Cerebellar cortex (tissue), 1 donor: ENCODE measurements around the gene ROPN1L.

Source experiments
- DNase-seq: peaks from one replicate; pipeline ENCODE4 v3.0.0-alpha.2; 2015; ENCODE audit warnings: low spot score

Gene ROPN1L

DNA sequence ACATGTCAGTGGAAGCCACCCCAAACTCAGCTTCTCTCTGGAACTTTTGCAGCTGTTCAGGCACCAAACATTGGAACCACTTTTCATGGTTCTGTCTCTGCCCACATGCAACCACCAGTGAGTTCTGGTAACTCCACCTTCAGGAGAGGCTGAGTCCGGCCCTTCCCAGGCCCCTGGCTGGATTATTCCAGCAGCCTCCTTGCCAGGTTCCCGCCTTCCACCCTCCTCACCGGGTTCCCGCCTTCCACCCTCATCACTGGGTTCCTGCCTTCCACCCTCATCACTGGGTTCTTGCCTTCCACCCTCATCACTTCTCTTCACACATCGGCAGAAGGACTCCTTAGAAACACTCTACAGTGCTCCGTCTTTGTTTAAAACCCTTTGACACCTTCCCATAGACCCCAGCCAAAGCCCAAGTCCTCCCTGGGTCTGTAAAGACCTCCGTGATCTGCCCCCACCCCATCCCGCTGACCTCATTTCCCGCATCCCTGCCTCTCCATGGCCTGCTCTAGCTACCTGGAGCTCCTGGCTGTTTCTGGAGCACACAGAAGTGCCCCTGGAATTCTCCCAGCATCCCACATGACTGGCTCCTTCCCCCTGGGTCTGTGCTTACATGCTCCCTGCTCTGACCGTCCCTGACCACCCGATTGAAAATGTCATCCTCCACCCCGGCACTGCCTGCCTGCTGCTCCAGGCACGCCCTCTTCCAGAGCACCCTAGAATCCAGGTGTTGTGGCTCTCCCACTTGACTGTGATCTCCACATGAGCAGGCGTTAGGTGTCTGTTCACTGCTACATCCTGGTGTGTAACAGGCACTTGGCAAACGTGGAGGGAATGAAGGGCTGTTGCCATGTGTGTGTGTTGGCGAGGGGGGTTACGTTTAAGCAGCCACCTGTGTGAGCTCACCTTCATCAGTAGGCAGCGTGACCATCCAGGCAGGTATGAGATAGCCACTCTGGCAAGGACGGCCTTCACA, 17.7 kb downstream of the ROPN1L start:
- no peak for DNase-seq

DNA sequence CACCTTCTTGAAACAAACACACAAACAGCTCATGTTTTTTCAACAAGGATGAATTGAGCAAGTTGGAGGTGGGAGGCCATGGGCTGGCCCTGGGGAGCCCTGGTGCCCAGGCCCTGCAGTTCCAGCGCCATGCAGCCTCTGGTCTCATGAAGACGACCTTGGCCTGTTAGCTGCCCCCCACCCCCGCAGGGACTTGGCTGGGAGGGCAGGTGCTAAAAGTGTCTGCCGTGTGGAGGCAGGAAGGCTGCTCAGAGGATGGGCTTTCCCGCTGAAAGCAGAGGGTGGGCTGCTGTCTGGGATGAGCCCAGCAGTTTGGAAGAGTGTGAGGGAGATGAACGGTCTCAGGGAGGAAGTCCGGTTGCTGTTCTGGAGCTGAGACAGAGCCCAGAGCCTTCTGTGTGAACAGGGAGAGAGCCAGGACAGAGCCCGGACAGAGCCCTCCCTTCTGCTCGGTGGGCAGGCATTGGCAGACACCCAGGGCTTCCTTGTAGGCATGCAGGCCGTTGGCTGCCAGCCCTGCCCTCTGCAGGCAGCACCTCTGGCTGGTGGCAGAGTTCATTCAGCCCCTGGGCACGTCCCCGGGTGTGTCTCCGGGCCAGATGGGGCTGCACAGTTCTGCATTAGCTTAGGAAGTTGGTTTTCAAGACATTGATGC, 18.7 kb downstream of the ROPN1L start:
- DNase-seq: no peak

DNA sequence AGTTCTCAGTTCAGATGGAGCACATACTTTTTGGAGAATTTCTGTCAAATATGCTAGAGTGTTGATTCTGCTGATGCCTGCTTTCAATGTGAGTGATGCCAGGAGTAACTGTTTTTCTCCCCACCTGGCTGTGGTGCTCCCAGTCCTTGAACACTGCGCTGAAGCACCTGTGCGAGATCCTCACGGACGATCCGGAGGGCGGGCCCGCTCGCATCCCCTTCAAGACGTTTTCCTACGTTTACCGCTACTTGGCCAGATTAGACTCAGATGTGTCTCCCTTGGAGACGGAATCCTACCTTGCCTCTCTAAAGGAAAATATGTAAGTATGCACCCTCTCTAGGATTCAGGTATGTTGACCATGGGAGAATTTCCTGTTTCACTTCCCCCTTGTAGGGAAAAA, 19.4 kb downstream of the ROPN1L start:
- no peak for DNase-seq

DNA sequence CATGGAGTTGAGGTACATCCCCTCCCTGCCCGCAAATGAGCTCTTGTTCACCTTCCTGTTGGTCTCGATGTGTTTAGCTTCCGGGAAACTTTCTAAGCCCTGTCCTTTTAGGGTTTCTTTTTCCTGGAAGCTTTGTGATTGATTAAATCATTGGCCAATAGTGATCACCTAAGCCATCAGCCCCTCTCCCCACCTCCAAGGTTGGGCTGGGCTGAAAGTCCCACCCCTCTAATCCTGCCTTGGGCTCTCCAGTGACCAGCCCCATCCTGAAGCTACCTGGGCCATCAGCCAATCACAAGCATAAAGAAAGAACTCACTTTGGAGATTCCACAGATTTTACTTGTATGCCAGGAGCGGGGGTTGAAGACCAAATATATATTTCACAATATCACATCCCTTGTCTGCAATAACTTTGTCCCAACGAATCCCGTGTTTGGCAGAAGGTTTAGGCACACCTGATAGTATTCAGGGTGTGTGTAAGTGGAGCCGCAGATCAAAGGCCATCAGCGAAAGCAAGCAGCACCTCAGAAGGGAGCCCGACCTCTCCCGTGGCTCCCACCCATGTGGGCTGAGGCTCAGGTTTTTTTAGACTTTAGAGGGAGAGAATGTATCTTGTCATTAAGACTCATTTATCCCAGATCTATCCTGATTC, 20.4 kb downstream of the ROPN1L start:
- no peak for DNase-seq

DNA sequence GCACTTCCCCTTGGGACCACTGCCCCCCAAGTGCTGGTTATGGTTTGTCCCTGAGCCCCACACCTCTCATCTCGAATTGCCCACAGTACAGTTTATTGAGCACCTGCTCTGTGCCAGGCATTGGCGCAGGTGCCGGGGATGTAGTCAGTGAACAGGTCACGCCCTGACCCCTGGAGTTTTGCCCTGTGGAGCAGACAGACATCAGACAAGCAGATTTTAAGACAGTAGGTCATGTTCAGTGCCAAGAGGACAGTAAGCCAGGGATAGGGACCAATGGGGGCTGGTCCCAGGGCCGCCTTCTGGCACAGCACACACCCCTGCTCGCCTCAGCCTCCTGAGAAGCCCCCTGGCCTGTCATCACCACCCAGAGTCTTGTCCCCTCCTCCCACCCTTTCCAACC, 21.9 kb downstream of the ROPN1L start:
- DNase-seq: no peak

DNA sequence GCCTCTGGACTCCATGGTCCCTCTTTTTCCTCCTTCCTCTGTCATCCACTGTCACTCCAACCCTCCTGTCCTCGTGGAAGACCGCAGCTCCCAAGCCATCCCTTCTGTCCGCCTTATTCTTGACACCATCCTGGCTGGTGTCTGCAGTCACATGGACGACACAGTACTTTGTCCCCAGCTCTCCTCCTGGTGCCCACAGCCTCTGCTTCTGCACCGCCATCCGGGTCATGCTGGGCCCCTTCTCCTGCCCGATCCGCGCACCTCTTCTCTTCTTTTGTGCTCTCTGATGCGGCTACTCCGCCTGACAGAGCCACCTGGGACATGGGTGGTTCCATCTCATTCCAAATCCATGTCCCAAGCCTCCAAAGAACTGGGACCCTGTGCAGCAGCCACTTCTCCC, 22.5 kb downstream of the ROPN1L start:
- no peak for DNase-seq

DNA sequence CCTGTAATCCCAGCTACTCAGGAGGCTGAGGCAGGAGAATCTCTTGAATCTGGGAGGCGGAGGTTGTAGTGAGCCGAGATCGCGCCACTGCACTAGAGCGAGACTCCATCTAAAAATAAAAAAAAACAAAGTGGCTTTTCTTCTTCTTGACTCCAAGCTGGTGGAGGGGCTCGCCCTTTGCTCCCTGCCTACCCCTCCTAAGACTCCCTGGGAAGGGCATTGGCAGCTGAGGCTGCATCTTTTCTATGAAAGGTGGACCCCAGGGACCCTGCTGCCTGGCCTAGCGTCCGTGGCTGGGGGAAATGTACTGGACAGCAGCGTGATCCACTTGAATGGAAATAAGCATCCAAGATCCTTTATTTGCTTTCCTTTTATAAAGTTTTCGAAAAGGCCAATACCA, 24.0 kb downstream of the ROPN1L start:
- DNase-seq: no peak

- no peak for DNase-seq
Observed at GRCh38 chr5:10466446-10467073, 24.9 kb downstream of the ROPN1L start.

GRCh38 chr5:10467281-10468198, 25.9 kb downstream of the ROPN1L start:
- DNase-seq: no peak

- no peak for DNase-seq
Observed at GRCh38 chr5:10468256-10468655, 26.6 kb downstream of the ROPN1L start.

DNA sequence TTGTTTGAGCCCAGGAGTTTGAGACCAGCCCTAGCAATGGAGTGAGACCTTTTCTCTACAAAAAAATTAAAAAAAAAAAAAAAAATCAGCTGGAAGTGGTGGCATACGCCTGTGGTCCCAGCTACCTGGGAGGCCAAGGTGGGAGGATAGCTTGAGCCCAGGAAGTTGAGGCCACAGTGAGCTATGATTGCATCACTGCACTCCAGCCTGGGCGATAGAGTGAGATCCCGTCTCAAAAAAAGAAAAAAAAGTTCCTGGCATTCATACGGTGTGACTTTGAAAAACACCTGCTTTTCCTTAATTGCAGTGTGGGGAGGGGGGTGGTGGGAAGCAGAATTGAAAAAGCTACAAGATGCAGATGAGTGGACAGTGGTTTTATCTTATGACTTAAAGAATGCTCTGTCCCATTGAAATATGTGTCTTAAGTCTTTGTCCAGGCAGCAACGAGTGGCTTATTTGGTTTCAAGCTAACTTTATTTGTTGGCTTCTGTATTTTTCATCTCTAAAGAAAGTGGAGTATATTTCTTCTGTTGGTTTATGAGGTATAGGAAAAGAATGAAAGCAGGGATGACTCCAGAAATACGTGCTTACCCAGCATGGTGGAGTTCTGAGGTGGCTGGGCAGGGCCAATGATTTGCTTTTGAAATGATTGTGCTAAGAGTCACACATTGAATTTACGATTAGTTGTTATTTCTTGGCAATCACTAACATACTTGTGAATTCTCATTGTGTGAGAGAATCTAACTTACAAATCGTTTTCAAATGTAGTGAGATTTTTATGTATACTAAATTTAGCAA, 27.8 kb downstream of the ROPN1L start:
- DNase-seq: no peak

DNA sequence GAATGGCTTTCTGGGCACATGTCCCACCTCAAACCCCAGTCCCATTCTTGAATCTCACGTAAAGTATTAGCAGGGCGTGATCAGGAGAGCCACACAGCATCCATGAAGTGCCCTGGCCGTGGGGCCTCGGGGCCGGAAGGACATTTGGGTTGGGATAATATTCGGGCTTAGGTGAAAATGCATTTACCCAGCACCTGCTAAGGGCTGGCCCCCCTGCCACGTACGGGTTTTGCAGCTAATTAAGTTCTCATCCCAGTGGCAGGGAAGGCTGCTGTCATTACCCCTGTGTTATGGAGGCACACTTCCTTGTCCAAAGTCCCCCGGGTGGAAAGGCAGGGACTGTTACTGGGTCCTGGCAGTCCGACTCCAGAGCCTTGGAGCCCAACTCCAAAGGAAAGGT, 29.0 kb downstream of the ROPN1L start:
- no peak for DNase-seq

DNA sequence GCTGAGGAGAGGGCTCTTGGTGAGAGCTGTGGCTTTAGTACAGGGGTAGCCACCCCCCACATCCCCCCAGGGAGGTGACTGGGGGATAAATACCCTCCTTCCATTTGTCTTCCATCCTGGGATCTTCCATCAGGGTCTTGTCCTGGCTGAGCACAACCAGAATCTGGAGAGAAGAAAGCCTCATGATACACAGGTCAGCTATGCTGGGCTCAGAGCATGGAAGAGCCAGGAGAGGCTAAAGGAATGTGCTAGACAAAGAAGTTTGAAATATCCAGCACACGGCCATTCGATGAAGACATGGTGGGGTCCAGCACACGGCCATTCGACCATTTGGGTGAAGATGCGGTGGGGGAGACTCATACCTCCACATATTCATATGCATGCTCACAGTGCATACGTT, 30.0 kb downstream of the ROPN1L start:
- DNase-seq: no peak

GRCh38 chr5:10474521-10475075, 32.9 kb downstream of the ROPN1L start:
- DNase-seq: no peak

DNA sequence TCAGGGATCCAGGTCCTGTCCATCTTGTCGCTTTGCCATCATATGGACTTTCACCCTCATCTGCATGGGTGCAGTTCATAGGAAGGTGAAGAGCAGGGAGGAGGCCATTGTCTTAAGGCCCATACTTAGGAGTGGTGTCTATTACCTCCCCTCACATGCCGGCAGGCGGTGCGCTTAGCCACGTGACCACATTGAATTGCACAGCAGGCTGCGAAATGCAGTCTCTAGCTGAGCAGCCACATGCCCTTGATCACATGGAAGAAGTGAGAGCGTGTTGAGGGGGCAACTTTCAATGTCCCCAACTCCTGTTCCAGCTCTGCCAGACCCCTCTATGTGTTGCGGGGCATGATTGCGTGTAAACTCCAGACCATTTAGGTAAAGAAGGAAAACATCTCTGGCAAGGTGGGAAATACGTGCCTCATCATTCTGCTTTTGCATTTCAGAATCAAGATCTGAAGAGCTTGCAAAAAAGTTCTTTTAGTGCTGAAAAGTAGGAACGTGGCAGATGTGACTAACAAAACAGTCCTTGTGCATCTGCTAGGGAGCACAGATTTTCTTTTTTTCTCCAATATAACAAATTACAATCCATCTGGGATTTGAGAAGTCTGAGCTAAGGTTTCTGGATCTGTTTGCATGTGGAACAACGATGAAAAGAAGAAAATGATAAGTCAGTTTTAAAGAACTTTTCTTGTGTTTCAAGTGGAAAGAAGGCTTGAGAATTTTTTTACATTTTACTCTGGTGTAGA, 34.4 kb downstream of the ROPN1L start:
- no peak for DNase-seq

GRCh38 chr5:10476878-10477277, 35.2 kb downstream of the ROPN1L start:
- no peak for DNase-seq

- no peak for DNase-seq
Observed at GRCh38 chr5:10477943-10478342, 36.3 kb downstream of the ROPN1L start.

- DNase-seq: no peak
Observed at GRCh38 chr5:10478436-10478835, 36.8 kb downstream of the ROPN1L start.

DNA sequence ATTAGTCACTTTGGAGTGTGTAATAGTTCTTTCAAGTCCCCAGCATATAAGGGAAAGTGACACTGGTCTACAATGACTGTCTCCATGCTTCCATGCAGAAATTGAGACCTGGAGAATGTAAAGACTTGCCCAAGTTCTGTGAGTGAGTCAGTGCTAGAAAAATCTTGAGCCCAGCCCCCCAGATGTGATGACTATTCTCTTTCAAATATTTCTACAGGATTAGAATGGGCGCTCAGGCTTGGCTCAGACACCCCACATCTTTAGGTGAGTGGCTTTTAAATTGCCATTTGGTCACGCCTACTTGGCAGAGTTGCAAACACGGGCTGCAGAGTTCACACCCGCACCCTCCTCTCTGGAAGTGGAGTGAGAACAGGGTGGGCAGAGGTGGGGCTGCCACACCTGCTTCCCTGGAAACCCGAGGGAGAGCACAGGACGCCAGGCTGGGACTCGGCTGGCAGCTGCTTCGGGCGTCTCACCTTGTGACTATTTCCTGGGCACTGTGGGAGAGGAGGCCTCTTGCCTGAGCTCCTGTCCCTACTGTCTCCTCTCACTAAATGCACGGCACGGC, 37.6 kb downstream of the ROPN1L start:
- no peak for DNase-seq
